SK-N-SH treated with all-trans-retinoic acid at 6 μM for 48 hours (cell line): ENCODE results near the gene LCMT1.

Experiments used
- CREB5 ChIP-seq: fragments of 250-450 bp; sonication (Bioruptor Pico); IDR thresholded peaks from 2 replicates; pipeline ENCODE4 v1.5.1; 2020; ENCODE audit warnings: low read depth, mild to moderate bottlenecking, moderate library complexity
- CSRNP3 ChIP-seq: fragments of 250-450 bp; sonication (Bioruptor Pico); IDR thresholded peaks from 2 replicates; pipeline ENCODE4 v1.5.1; 2021; ENCODE audit warnings: mild to moderate bottlenecking, moderate library complexity
- PATZ1 ChIP-seq: fragments of 250-450 bp; sonication (Bioruptor Pico); IDR thresholded peaks from 2 replicates; pipeline ENCODE4 v1.8.0; 2020; ENCODE audit warnings: mild to moderate bottlenecking, moderate library complexity, borderline replicate concordance
- POU6F1 ChIP-seq: fragments of 250-450 bp; sonication (Bioruptor Pico); IDR thresholded peaks from 2 replicates; pipeline ENCODE4 v1.8.0; 2021; ENCODE audit warnings: low read depth, mild to moderate bottlenecking, moderate library complexity, borderline replicate concordance
- TCF4 ChIP-seq: fragments of 250-450 bp; sonication (Bioruptor Pico); IDR thresholded peaks from 2 replicates; pipeline ENCODE4 v1.8.0; 2021; ENCODE audit warnings: mild to moderate bottlenecking, moderate library complexity, borderline replicate concordance
- ZFP3 ChIP-seq: fragments of 250-450 bp; sonication (Bioruptor Pico); IDR thresholded peaks from 2 replicates; pipeline ENCODE4 v1.5.0; 2020; ENCODE audit warnings: mild to moderate bottlenecking, moderate library complexity

DNA sequence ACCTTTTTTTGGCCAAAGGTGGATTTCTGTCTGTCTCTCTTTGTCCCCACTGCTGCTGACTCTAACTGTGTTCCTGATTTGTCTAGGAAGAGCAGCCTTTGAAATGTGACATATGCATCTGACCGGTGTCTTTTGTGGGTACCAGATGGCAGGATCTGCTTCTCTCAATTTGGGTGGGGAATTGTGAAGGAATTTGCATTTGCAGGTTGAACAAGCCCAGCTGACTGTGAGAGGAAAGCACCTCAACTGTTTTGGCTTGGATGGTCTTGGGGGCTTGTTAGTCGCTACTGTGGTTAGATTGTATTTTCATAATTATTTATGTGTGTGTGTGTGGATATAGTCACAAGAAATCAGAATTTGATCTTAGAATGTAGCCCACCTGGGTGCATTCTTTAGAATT is 37.7 kb upstream of the LCMT1 start:
- no peak for TF ChIP-seq TCF4 (CRISPR knock-in tag)
- TF ChIP-seq CREB5 (CRISPR knock-in tag): no peak
- no peak for TF ChIP-seq ZFP3
- TF ChIP-seq PATZ1: no peak
- no peak for TF ChIP-seq POU6F1 (CRISPR knock-in tag)
- TF ChIP-seq CSRNP3 (CRISPR knock-in tag): no peak
